Neuronal stem cell (in vitro differentiated cells): Measurements from ENCODE around the gene DYNAP.

ENCODE experiments used
- DNase-seq: peaks from one replicate; pipeline ENCODE4 v3.0.0-alpha.2; 2013; ENCODE audit warnings: low spot score
- H2AFZ ChIP-seq: one replicate; pipeline ENCODE4 v1.6.1; 2013; ENCODE audit warnings: mild to moderate bottlenecking, low read length, inconsistent platforms
- H2AK5ac ChIP-seq: 2 replicates; pipeline ENCODE4 v1.6.1; 2013; ENCODE audit warnings: low read depth, mild to moderate bottlenecking, inconsistent platforms, low read length, moderate library complexity, mixed read lengths
- H2BK120ac ChIP-seq: 2 replicates; pipeline ENCODE4 v1.6.1; 2013; ENCODE audit warnings: low read depth, mild to moderate bottlenecking, inconsistent platforms, low read length, moderate library complexity, mixed read lengths
- H2BK12ac ChIP-seq: one replicate; pipeline ENCODE4 v1.6.1; 2013; ENCODE audit warnings: low read length, inconsistent platforms
- H2BK15ac ChIP-seq: 2 replicates; pipeline ENCODE4 v1.6.1; 2013; ENCODE audit warnings: mild to moderate bottlenecking, low read length, inconsistent platforms, mixed read lengths
- H2BK5ac ChIP-seq: one replicate; pipeline ENCODE4 v1.6.1; 2013; ENCODE audit warnings: inconsistent platforms, mild to moderate bottlenecking, low read length, moderate library complexity
- H3K14ac ChIP-seq: one replicate; pipeline ENCODE4 v1.6.1; 2013; ENCODE audit warnings: low read length, inconsistent platforms
- H3K18ac ChIP-seq: 2 replicates; pipeline ENCODE4 v1.6.1; 2013; ENCODE audit warnings: low read length, inconsistent platforms
- H3K23ac ChIP-seq: 2 replicates; pipeline ENCODE4 v1.6.1; 2013; ENCODE audit warnings: low read depth, mild to moderate bottlenecking, mixed read lengths, low read length, inconsistent platforms; ENCODE audit not compliant: poor library complexity
- H3K27ac ChIP-seq: replicated peaks from 3 replicates; pipeline ENCODE4 v1.5.1; 2013; ENCODE audit warnings: low read length, inconsistent platforms
- H3K27me3 ChIP-seq, 3 experiments: 2 replicates each; pipeline ENCODE4 v1.6.1; 2013; ENCODE audit warnings: low read length in 3 of 3, mild to moderate bottlenecking in 2 of 3, inconsistent platforms in 1 of 3, low read depth in 1 of 3, mixed read lengths in 1 of 3, moderate library complexity in 1 of 3; ENCODE audit not compliant: control insufficient read depth in 3 of 3, insufficient read depth in 3 of 3
- H3K36me3 ChIP-seq, 2 donors: replicated peaks in 1 of 2; 2 replicates each; pipeline ENCODE4 v1.6.1; 2013; ENCODE audit warnings: low read length in 2 of 2; ENCODE audit not compliant: control insufficient read depth in 2 of 2, insufficient read depth in 2 of 2
- H3K4ac ChIP-seq: 2 replicates; pipeline ENCODE4 v1.6.1; 2013; ENCODE audit warnings: inconsistent platforms, mild to moderate bottlenecking, low read length, moderate library complexity
- H3K4me1 ChIP-seq, 2 donors: 1 replicate in 1 of 2; 2 replicates in 1 of 2; pipeline ENCODE4 v1.6.1; 2013; ENCODE audit warnings: low read length in 2 of 2, low read depth in 1 of 2; ENCODE audit not compliant: control insufficient read depth in 2 of 2, insufficient read depth in 1 of 2
- H3K4me2 ChIP-seq: one replicate; pipeline ENCODE4 v1.6.1; 2013; ENCODE audit warnings: mild to moderate bottlenecking, low read length, inconsistent platforms; ENCODE audit not compliant: insufficient read depth, poor library complexity, severe bottlenecking
- H3K4me3 ChIP-seq, 2 donors: 2 replicates each; pipeline ENCODE4 v1.5.1; 2013; ENCODE audit warnings: low read length in 2 of 2, mild to moderate bottlenecking in 2 of 2, inconsistent platforms in 1 of 2, moderate library complexity in 1 of 2
- H3K79me1 ChIP-seq: one replicate; pipeline ENCODE4 v1.6.1; 2013; ENCODE audit warnings: low read depth, mild to moderate bottlenecking, inconsistent platforms, low read length, moderate library complexity
- H3K9ac ChIP-seq: one replicate; pipeline ENCODE4 v1.6.1; 2013; ENCODE audit warnings: mild to moderate bottlenecking, low read depth, low read length, inconsistent platforms; ENCODE audit not compliant: poor library complexity
- H3K9me3 ChIP-seq, 2 donors: replicated peaks in 1 of 2; 2 replicates each; pipeline versions ENCODE3 to v1.6.1; 2013; ENCODE audit warnings: low read length in 2 of 2, mild to moderate bottlenecking in 2 of 2, inconsistent platforms in 1 of 2, low read depth in 1 of 2, mixed read lengths in 1 of 2, moderate library complexity in 1 of 2; ENCODE audit not compliant: control insufficient read depth in 2 of 2, insufficient read depth in 1 of 2
- H4K8ac ChIP-seq: one replicate; pipeline ENCODE4 v1.6.1; 2013; ENCODE audit warnings: low read depth, mild to moderate bottlenecking, inconsistent platforms, low read length, moderate library complexity
- H4K91ac ChIP-seq: one replicate; pipeline ENCODE4 v1.6.1; 2013; ENCODE audit warnings: low read length, low read depth, mild to moderate bottlenecking, inconsistent platforms; ENCODE audit not compliant: poor library complexity
- WGBS, 2 donors: extraction: QIAGEN DNeasy Blood & Tissue Kit; methylation state at CpG; one replicate each; pipeline ENCODE4 v1.1.7; 2013; ENCODE audit warnings: missing lambda C conversion rate in 2 of 2, mixed read lengths in 1 of 2; ENCODE audit not compliant: insufficient read length in 2 of 2, insufficient replicate concordance in 1 of 2; ENCODE audit errors: extremely low coverage in 2 of 2; 5-methylcytosine and 5-hydroxymethylcytosine counted together

Gene DYNAP

DNA sequence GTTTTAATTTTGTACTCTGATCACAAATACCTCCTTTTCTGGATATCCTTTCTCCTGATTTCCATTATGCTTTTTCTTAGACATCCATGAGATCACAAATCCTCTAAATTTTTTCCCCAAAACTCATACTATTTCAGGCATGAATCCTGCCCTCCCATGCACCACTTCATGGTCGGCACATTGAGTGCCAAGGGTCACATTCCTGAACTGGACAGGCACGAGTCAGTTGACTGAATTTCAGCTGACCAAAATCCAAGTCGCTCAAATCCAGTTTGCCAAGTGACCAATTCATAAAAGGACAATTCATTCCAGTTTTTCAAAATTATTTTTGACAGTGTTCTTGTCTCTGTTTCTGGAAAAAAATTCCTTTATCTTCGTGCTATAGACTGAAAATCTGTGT, 22.1 kb downstream of the DYNAP start:
- Histone ChIP-seq H3K79me1 (no peaks in the 10 kb centered on the region), H2BK12ac (no peak overlapping the region), H3K4ac (no peak overlapping the region), H3K36me3 (no peaks in the 10 kb centered on the region), H3K23ac (no peak overlapping the region), H2AFZ (no peak overlapping the region), H3K4me1 (no peaks in the 10 kb centered on the region), H3K4me3 (no peak overlapping the region), H3K18ac (no peak overlapping the region), H3K4me2 (no peak overlapping the region), H4K91ac (no peak overlapping the region), H2BK5ac (no peak overlapping the region), H3K9me3 (no peaks in the 10 kb centered on the region), H3K9ac (no peak overlapping the region), H2BK120ac (no peak overlapping the region), H4K8ac (no peak overlapping the region), H3K27ac (no peak overlapping the region), H3K14ac (no peak overlapping the region), H2AK5ac (no peak overlapping the region), H3K27me3 (no peaks in the 10 kb centered on the region), H2BK15ac (no peak overlapping the region)
- no peak for DNase-seq
- no CpG with 5 or more reads among the region's 4 CpGs for whole genome bisulfite sequencing, 2 donors

DNA sequence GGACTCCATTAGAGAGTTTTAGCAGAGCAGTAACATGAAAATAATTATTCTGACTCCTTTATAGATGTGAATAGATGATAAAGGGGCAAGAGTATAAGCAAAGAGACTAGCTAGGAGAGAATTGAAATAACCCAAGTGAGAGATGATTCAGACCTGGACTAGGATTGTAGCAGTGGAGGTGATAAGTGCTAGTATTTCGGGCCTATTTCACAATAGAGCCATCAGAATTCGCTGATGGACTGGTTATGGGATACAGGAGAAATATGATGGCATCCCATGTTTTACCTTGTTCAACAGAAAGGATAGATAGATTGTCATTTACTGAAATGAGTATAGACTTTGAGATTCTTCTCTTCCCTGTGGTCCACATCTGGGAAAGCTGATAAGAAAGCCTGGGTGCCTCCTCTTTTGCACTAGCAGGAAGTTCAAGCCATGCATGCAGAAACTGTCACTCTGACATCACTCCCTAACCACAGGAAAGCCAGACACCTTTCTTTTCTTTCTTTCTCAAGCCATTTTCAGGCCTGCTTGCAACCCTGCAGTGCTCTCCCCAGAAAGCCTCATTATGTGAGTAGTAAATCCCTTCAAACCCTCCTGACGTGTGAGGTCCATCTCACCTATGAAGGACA, 25.3 kb downstream of the DYNAP start:
- H3K4me1 ChIP-seq = no peaks in the 10 kb centered on the region
- H3K4me3 ChIP-seq = no peak overlapping the region
- no peak overlapping the region for H2AFZ ChIP-seq
- H2BK15ac ChIP-seq = no peak overlapping the region
- H2BK5ac ChIP-seq = no peak overlapping the region
- H3K9ac ChIP-seq = no peak overlapping the region
- H3K27me3 ChIP-seq = no peaks in the 10 kb centered on the region
- H3K18ac ChIP-seq = no peak overlapping the region
- H3K27ac ChIP-seq = no peak overlapping the region
- WGBS, 2 donors = no CpG with 5 or more reads among the region's 3 CpGs
- H3K14ac ChIP-seq = no peak overlapping the region
- no peak overlapping the region for H4K91ac ChIP-seq
- H3K4me2 ChIP-seq = no peak overlapping the region
- H3K36me3 ChIP-seq = no peaks in the 10 kb centered on the region
- DNase-seq = no peak
- no peak overlapping the region for H4K8ac ChIP-seq
- H3K79me1 ChIP-seq = no peaks in the 10 kb centered on the region
- H3K9me3 ChIP-seq = no peaks in the 10 kb centered on the region
- no peak overlapping the region for H2AK5ac ChIP-seq
- no peak overlapping the region for H2BK120ac ChIP-seq
- H3K4ac ChIP-seq = no peak overlapping the region
- H2BK12ac ChIP-seq = no peak overlapping the region
- no peak overlapping the region for H3K23ac ChIP-seq

DNA sequence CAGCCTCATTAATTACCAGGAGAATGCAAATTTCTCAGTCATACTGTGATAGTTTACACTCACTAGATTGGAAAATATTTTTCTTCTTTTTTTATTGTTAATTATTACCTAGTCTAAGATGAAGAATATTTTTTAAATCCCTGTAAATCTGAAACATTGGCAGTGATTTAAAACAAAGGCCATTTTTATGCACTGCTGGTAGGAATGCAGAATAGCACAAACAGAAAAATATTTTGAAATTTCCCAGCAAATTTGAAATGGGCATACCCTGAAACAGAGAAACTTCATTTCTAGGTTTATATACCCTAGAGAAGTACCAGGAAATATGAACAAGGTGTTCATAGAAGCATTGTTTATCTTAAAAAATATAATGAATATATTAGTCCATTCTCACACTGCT, 31.0 kb downstream of the DYNAP start:
- Histone ChIP-seq H3K23ac (no peak overlapping the region), H3K18ac (no peak overlapping the region), H3K4me3 (no peak overlapping the region), H3K27ac (no peak overlapping the region), H3K14ac (no peak overlapping the region), H3K9me3 (peaks cover 0 to 4% of the 10 kb centered on the region in 2 donors), H3K79me1 (no peaks in the 10 kb centered on the region), H3K4me2 (no peak overlapping the region), H2BK15ac (no peak overlapping the region), H3K9ac (no peak overlapping the region), H2AFZ (no peak overlapping the region), H3K4ac (no peak overlapping the region), H3K27me3 (no peaks in the 10 kb centered on the region), H2BK12ac (no peak overlapping the region), H4K91ac (no peak overlapping the region), H3K36me3 (no peaks in the 10 kb centered on the region), H2AK5ac (no peak overlapping the region), H2BK120ac (no peak overlapping the region), H3K4me1 (no peaks in the 10 kb centered on the region), H2BK5ac (no peak overlapping the region), H4K8ac (no peak overlapping the region)
- DNase-seq = no peak

DNA sequence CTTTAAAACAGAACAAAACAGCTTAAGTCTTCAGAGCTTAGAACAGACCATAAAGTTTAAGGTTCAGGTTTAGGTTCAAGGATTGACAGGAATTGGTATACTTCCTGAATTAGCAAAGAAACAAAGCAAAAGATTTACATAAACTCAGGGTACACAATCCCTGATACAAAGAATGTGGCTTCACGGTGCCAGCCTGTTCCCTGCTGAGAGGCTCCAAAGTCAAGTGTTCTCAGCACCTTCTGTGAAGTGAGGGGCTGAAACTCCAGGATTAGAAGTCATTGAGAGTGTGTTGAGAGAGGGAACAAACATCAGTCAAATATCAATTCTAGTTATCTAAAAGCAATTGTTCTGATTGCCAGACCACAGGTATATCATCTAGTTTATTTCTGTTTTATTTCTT, 35.7 kb downstream of the DYNAP start:
- Histone ChIP-seq H3K4me3 (no peak overlapping the region), H2AK5ac (no peak overlapping the region), H3K4me2 (no peak overlapping the region), H3K14ac (no peak overlapping the region), H3K18ac (no peak overlapping the region), H3K9ac (no peak overlapping the region), H3K9me3 (peaks cover 0 to 4% of the 10 kb centered on the region in 2 donors), H3K4ac (no peak overlapping the region), H4K91ac (no peak overlapping the region), H2BK5ac (no peak overlapping the region), H3K27me3 (no peaks in the 10 kb centered on the region), H2BK120ac (no peak overlapping the region), H2BK15ac (no peak overlapping the region), H3K4me1 (no peaks in the 10 kb centered on the region), H3K79me1 (no peaks in the 10 kb centered on the region), H3K27ac (no peak overlapping the region), H4K8ac (no peak overlapping the region), H2AFZ (no peak overlapping the region), H3K23ac (no peak overlapping the region), H3K36me3 (no peaks in the 10 kb centered on the region), H2BK12ac (no peak overlapping the region)
- DNase-seq = no peak
- WGBS, 2 donors = no CpG with 5 or more reads among the region's 1 CpG
